Stimulated activated CD8-positive, alpha-beta memory T cell treated with anti-CD3 and anti-CD28 coated beads, Interleukin-12 subunit alpha, Interleukin-12 subunit beta, amount 100 ng/mL, for 4 hours (primary cell): Measurements from ENCODE around the gene LIN28A.
A peak's percentile ranks its signal among the peaks of the same experiment; 100 is the strongest.
"Not testable (repeated sequence)": the region's sequence is repeated elsewhere in the genome, so short reads cannot be mapped to it uniquely, and the experiment has no call there.

ENCODE experiments used
- DNase-seq: peaks from one replicate; pipeline ENCODE4 v3.0.0-alpha.2; 2020; ENCODE audit warnings: low read depth

The LIN28A gene, protein sequence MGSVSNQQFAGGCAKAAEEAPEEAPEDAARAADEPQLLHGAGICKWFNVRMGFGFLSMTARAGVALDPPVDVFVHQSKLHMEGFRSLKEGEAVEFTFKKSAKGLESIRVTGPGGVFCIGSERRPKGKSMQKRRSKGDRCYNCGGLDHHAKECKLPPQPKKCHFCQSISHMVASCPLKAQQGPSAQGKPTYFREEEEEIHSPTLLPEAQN

DNA sequence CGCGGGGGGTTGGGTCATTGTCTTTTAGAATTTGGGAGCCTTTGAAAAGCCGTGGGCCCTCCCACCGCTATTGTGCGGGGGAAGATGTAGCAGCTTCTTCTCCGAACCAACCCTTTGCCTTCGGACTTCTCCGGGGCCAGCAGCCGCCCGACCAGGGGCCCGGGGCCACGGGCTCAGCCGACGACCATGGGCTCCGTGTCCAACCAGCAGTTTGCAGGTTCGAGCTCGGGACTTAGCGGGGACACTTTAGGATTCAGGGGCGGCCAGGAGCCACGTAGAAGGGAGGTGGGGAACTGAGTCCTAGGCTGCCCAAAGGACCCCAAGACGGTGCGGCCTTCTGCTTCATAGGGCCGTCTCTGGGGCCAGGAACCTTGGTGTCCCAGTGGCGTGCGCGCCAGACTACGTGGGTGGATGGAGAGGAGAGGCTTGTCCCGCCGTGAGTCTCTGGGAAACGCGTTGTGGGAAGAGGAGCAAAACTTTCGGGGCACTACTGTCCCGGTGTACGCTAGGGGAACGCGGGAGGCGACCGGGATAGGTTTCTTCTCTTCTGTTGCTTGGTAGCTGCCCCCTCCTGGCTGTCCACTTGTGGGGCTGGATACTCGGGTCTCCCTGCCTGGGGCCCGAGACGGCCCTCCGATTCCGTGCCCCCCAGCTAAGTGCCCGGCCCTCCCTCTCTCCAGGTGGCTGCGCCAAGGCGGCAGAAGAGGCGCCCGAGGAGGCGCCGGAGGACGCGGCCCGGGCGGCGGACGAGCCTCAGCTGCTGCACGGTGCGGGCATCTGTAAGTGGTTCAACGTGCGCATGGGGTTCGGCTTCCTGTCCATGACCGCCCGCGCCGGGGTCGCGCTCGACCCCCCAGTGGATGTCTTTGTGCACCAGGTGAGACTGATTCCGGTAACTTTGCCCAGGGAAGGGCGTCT lies at the start of gene LIN28A:
LIN28A (plus strand) TSS at position 112 of the 918 bp plus-strand sequence; CDS start at position 187, 75 bp downstream.
- no peak for DNase-seq

DNA sequence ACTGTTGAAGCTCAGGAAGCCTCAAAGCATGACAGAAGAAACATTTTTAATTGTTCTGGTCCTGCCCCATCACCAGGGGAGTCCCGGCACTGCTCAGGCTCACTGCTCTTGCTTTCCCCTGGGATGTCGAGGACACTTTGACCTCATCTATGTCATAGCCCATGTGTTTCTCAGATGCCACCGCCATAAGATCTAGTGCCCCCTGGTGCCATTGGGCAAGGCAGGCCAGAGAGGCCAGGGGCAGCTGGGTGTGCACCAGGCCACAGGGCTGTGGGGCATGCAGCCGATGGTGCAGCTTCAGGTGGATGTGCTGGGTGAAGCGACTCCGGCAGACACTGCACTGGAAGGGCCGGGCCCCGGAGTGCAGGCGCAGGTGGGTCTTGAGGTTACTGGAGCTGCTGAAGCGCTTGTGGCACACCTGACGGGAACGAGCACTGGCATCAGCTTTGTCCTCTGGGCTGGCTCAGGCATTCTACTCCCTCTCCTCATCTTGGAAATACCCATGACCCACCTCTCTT lies 49.0 kb upstream of the LIN28A start:
- no peak for DNase-seq

DNA sequence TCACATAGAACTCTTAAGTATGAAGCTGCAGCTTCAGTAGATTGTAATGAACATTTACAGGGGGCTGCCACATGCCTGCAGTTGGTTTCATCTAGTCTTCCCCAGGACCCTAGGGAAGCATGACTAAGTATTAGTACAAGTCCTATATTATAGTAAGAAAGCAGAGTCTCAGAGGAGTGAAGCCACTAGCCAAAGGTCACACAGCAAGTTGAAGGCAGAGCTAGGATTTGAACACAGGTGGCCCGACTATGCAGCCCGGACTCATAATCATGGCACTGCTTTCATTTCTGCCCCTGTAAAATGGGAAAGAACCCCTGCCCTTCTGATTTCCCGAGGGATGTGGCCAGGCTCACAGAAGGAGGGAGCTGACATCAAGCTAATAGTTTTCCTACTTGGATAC lies 48.3 kb upstream of the LIN28A start:
- DNase-seq, result no peak

DNA sequence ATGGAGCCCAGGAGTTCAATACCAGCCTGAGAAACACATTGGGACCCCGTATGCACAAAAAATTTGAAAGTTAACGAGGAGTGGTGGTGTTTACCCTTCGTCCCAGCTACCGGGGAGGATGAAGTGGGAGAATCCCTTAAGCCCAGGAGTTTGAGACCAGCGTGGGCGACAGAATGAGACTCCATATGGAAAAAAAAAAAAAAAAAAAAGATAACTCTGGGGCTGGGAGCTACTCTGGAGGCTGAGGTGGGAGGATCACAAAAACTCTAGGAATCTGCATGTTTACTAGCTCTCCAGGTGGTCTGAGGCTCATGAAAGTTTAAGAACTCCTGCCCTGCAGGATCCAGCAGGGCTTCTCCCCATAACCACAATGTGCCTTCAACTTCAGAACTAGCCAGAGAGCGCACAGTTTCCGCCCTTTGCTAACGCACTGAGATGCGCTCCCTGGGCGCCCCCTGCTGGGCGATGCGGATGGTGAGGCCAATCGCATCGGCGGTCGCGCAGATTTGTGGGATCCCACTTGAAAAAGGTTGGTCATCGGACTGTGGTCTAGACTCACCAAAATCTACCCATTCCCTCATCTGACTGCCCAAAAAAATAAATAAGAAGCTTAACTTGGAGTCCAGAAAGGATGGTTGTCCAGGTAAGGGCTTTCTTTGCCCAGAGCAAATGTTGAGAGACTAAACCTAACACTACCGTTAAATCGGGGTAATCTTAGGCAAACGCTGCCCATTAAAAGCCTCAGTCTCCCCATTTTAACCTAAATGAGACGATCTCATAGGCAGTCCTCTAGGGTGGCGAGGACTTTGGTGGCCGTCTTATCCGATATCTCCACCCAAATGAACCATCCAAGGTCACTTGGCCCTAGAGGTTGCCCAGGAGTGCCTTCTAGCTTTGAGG lies 46.8 kb upstream of the LIN28A start:
- DNase-seq, result peak; percentile 64

DNA sequence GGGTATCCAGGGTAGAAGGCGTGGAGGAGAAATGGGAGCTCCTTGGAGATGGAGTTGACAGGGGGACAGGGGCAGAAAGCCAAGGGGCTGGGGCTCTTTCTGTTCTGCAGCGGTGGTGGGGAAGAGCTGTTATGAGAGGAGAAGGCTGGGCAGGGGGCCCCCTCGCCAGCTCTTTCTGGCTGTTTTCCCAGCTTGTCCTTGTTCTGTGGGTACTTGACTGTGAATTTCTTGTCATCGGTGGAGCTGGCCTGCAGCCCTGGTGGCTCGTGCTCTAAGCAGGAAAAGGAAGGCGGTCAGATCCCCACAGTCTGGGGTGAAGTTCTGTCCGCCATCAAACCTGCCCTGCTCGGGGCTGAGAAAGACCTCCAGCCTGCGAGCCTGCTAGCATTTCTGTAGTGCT lies 45.7 kb upstream of the LIN28A start:
- no peak for DNase-seq

DNA sequence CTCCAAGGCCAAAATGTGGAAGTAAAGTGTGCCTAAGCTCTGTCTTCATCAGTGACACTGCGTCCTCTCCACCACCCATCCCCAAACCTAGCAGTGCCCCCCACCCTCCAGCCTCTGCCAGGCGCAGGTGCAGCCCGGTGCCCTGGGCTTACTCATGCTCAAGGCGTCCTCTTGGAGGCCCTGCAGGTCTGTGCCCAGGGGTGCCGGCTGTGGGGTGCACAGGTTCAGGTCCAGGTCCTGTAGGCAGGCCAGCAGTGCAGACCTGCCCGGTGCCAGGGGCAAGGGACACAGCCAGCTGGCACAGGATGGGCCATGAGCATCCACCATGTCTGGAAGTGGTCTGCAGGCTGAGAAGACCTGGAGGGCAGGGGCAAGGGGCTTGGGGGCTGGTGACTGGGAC lies 43.2 kb upstream of the LIN28A start:
- no peak for DNase-seq

DNA sequence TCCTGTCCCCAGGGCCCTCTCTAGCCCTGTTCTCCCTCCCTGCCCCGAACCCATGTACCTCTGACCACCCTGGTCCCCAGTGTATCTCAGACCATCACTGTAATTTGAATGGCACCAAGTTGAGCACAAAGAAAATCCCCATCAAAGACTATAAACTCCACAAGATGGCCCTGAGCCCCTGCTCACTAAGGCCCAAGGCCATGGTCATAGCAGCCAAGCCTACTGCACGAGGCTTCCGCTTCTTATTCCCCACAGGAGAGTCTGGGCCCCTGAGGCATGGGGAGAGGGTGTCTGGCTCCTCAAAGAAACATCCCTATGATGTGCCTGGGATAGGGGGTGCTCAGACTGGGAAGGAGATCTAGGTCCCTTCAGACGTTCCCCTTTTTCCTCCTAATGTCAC lies 42.6 kb upstream of the LIN28A start:
- DNase-seq, result no peak

DNA sequence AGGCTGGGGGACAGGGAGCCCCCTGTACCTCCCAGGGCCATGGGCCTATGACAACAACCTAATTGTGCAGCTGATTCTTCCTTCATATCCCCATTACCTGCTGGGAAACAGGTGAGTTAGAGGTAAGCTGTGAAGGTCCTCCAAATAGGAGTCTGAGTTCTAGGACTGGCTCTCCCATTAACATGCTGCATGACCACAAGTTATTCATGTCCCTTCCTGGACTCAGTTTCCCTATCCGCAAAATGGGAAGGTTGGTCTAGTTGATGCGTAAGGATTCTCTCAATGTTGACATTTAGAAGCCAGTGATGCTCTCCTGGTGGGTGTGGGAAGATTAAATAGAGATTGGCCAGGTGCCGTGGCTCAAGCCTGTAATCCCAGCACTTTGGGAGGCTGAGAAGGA lies 42.1 kb upstream of the LIN28A start:
- DNase-seq, result no peak

DNA sequence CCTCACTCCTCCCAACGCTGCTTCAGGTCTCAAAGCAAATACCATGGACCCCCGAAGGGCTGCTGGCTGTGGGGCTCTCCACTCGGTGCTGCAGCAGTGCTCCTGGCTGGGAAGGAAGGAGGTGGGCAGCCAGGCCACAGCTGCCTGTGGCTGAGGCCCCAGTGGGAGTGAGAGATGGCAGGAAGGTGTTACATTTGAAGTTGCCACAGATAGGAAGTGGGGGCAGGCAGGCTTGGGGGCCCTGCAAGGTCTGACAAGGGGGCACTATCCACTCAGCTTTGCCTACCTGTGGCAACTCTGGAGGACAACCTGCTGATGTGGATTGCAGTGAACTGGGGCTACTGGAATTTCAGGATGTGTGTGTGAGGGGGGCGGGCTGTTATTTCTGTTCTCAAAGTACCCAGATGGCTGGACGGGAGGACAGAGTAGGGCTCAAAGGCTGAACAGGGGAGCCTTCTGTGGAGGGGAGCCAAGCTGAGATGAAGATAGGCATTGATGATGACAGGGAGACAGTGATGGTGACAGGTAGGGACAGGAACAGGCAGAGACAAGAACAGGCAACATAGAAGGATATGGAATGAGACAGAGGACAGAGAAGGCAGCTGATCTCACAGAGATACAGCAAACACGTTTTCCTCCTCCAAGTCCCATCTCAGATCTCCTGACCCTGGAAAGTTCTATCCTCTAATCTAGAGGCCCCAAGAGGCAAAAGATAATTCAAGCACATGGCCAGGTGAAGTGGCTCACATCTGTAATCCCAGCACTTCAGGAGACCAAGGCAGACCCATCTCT lies 39.8 kb upstream of the LIN28A start:
- no peak for DNase-seq

DNA sequence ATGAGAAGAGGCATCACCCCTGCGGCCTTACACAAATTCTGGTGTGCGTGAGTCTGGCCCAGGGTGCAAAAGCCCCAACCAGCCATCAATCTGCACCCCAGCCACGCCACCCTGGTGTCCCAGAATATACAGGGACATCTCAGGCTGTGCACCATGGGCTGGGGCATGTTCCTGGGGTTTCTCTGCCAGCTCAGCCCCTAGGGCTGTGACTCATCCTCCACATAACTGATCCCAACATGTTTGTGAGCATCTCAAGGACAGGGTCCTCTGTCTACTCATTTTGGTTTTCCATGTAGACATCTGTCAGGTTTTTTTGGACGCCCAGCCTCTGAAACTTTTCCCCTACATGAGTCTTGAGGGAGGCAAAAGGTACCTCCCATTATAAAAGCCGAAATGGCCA lies 38.6 kb upstream of the LIN28A start:
- DNase-seq, result no peak

DNA sequence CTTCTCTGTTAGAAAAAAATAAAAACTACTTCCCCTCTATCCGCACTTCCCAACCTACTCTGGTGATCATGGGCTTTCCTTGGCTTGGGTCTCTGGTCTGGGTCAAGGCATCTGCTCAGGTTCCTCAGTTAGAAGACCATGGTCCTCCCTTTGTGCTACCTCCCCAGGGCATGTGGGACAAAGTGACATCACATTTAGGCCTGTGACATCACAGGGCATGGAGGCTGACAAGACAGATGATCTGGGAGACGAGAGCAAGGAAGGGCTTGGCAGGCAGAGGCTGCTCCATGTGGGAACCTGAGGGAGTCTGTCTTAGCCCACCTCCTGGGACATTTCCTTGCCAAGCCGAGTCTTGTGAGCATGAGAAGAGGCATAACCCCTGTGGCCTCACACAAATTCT lies 38.0 kb upstream of the LIN28A start, which contains the start of gene ZNF683:
ZNF683 (minus strand) TSS at position 140 of the 400 bp plus-strand sequence. CDS start 4,179 bp downstream, outside the sequence.
- DNase-seq, result not testable (repeated sequence)

DNA sequence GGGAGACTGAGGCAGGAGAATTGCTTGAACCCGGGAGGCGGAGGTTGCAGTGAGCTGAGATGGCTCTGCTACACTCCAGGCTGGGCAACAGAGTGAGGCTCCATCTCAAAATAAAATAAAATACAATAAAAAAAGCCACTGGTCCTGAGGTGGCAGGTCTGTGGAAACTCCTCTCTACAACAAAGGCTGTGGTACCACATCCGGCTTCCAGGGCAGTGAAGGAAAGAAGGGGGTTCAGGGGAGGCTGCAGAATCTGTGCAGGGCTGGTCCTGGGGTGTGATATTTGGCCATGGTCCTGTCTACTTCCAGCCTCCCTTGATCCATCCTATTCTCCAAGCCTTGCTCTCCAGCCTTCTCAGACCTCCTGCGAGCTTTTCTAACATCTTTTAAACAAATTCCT lies 37.3 kb upstream of the LIN28A start:
- DNase-seq, result no peak

DNA sequence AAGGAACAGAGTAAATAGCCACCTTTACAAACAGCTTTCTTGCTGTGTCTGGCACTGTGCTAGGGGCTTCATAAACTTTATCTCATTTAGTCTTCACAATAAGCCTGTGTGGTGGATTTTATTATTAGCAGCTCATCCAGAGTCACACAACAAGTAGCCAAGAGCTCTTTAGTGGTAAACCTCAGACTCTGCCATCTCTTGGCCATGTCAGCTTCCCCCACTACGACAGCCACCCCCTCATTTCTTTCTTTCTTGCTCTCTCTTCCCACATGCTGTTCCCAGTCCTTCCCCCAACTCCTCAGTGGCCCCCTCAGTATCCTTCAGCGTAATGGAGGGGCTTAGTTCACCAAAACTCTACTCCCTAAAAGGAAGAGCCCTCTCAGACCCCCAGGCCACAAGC lies 36.8 kb upstream of the LIN28A start:
- no peak for DNase-seq

DNA sequence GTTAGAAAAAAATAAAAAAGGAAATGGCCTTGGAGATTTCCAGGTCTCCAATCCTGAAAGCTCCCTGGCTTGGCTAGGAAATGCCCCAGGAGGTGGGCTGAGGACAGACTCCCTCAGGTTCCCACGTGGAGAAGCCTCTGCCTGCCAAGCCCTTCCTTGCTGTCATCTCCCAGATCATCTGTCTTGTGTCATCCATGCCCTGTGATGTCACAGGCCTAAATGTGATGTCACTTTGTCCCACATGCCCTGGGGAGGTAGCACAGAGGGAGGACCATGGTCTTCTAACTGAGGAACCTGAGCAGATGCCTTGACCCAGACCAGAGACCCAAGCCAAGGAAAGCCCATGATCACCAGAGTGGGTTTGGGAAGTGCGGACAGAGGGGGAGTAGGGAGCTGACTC lies 36.3 kb upstream of the LIN28A start:
- not testable (repeated sequence) for DNase-seq

DNA sequence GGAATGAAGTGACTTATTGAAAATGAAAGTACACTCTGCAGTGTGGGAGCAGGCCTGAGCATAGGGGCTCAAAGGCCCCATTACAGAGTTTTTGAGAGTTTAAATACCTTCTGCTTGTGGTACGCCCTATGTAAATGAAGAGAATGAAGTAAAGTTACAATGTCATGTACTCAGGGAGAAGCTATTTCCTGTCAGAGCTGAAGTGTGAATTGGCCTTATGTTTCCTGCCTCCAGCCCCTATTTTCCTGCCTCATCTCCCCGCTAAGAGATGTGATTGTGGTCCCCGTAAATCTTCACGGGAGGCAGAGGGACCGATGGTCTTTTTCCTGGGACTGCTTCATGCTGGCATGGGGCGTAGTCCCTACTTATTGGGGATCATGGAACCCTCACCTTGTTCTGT lies 35.5 kb upstream of the LIN28A start:
- DNase-seq, result no peak

DNA sequence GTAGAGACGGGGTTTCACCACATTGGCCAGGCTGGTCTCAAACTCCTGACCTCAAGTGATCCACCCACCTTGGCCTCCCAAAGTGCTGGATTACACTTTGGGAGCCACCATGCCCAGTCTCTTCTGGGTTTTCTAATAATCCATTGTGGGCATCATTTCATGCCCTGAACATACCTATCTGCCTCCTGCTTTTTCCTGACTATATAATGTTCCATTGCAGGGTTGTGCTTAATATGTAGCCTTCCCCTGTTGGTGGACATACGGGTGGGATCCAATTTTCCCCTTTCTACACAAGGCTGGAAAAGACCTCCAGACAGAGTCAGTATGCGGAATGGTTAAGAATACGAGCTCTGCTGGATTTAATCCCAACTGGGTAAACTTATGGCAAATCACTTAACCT lies 34.6 kb upstream of the LIN28A start:
- DNase-seq, result no peak

DNA sequence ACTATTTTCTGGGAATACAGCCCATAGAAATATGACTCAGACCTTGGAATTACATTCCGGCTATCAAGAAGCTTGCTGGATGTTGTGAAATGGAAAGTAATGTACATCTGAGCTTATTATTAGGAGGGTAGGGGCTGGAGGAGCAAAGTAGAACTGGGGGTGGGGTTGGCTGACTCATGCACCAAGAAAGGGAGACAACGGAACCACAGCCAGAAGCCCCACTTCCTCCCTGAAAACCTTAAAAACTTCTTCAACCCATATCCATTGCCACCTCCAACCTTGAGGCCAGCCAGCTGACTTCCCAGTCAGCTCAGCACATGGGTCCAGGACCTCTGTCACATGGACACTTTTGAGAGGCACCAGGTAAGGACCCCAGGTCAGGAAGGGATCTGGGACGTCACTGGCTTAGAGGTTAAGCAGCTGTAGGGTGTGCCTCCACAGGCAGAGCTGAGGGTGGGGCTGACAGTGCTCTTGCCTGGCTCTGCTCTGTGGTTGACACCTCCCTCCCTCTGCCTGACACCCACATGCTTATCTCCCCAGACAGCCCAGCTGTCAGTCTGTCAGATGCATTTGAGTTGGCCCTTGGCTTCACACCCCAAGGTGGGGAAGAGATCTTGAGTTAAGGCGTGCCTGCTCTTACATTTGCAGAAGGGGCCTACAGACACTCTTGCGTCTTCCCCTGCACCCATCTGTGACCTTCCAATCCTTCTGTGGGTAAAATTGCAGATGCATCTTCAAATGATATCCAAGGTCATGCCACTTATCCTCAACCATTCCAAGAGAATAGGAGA lies 32.3 kb upstream of the LIN28A start:
- peak; percentile 76 for DNase-seq

DNA sequence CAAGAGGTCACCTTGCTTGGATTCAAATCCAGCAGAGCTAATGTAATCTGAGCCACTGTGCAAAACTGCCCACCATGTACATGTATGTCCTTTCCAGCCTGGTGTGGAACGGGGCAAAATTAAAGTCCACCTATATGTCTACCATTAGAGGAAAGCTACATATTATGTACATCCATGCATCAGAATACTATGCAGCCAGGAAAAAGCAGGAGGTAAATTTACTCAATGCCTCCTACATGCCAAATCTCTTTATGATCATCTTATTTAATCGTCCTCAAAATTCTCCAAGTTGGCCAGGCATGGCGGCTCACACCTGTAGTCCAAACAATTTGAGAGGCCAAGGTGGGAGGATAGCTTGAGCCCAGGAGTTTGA lies 31.8 kb upstream of the LIN28A start:
- no peak for DNase-seq

DNA sequence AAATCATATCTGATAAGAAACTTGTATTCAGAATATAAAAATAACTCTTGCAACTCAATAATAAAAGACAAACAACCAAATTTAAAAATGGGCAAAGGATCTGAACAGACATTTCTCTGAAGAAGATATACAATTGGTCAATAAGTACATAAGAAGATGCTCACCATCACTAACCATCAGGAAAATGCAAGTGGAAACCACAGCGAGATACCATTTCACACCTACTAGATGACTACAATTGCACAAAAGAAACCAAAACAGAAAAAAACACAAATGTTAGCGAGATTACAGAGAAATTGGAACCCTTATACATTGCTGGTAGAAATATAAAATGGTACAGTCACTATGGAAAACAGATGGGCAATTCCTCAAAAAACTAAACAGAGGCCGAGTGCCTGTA lies 26.5 kb upstream of the LIN28A start:
- no peak for DNase-seq

DNA sequence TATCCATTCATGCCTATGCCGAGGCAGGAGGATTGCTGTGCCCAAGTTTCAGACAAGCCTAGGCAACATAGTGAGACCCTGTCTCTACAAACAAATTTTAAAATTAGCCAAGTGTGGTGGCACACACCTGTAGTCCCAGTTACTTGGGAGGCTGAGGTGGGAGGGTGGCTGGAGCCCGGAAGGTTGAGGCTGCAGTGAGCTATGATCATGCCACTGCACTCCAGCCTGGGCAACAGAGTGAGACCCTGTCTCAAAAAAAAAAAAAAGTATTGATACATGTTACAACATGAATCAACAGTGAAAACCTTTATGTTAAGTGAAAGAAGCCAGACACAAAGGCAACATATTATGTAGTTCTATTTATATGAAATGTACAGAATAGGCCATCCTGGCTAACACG lies 25.6 kb upstream of the LIN28A start:
- not testable (repeated sequence) for DNase-seq

DNA sequence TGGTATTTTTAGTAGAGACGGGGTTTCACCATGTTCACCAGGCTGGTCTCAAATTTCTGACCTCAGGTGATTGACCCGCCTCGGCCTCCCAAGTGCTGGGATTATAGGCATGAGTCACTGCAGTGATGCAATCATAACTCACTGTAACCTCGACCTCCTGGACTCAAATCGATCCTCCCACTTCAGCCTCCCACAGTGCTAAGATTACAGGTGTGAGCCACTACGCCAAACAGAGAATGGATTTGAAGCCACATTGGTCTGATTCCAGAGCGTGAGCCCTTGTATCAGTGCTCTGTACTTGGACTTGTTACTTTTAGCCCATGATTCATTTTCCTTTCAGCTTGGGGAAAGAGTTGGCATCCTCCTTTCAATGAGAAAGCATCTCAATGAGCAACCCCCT lies 23.2 kb upstream of the LIN28A start:
- DNase-seq, result no peak
